OCI-LY1 (cell line): ENCODE results near the gene CHMP3.
A peak's percentile ranks its signal among the peaks of the same experiment; 100 is the strongest.

Experiments
- H2AFZ ChIP-seq: fragments of 200-600 bp; sonication (generic), shearing (Covaris generic); 2 replicates; pipeline ENCODE4 v1.6.0; 2014; ENCODE audit warnings: antibody characterized with exemption, mild to moderate bottlenecking, low read length
- H3F3A ChIP-seq: fragments of 200-600 bp; sonication (generic), shearing (Covaris generic); 2 replicates; pipeline ENCODE4 v1.6.0; 2014; ENCODE audit warnings: mild to moderate bottlenecking, antibody characterized with exemption, low read length, moderate library complexity; ENCODE audit not compliant: insufficient read depth
- H3K27ac ChIP-seq: fragments of 200-600 bp; sonication (generic); 2 replicates; pipeline ENCODE4 v1.5.1; 2014; ENCODE audit warnings: low read length, mixed run types, mild to moderate bottlenecking, low read depth; ENCODE audit not compliant: poor library complexity, severe bottlenecking
- H3K27me3 ChIP-seq: fragments of 200-600 bp; sonication (generic); 2 replicates; pipeline ENCODE4 v1.6.0; 2014; ENCODE audit warnings: antibody characterized with exemption, mild to moderate bottlenecking, low read length, moderate library complexity; ENCODE audit not compliant: insufficient read depth
- H3K36me3 ChIP-seq: fragments of 200-600 bp; sonication (generic); 2 replicates; pipeline ENCODE4 v1.6.1; 2014; ENCODE audit warnings: mild to moderate bottlenecking, antibody characterized with exemption, low read length, moderate library complexity, mixed read lengths; ENCODE audit not compliant: insufficient read depth
- H3K4me1 ChIP-seq: fragments of 200-600 bp; sonication (generic); 2 replicates; pipeline ENCODE4 v1.5.1; 2014; ENCODE audit warnings: mild to moderate bottlenecking, low read length, moderate library complexity; ENCODE audit not compliant: insufficient read depth, severe bottlenecking
- H3K4me2 ChIP-seq: fragments of 200-600 bp; sonication (generic), shearing (Covaris generic); 2 replicates; pipeline ENCODE4 v1.6.1; 2014; ENCODE audit warnings: low read length
- H3K4me3 ChIP-seq: fragments of 200-600 bp; sonication (generic); 2 replicates; pipeline ENCODE4 v1.5.1; 2014; ENCODE audit warnings: low read length, low read depth, mild to moderate bottlenecking, mixed read lengths; ENCODE audit not compliant: poor library complexity, severe bottlenecking
- H3K79me2 ChIP-seq: fragments of 200-600 bp; shearing (Covaris generic); 2 replicates; pipeline ENCODE4 v1.6.1; 2016; ENCODE audit warnings: mixed run types, low read length, mixed read lengths; ENCODE audit not compliant: insufficient read depth
- H3K9ac ChIP-seq: fragments of 200-600 bp; sonication (generic), shearing (Covaris generic); 2 replicates; pipeline ENCODE4 v1.6.1; 2014; ENCODE audit warnings: mild to moderate bottlenecking, low read length, mixed read lengths
- H3K9me2 ChIP-seq: fragments of 200-600 bp; sonication (generic), shearing (Covaris generic); 2 replicates; pipeline ENCODE4 v1.6.1; 2014; ENCODE audit warnings: low read depth, mild to moderate bottlenecking, low read length, mixed read lengths
- H3K9me3 ChIP-seq: fragments of 200-600 bp; shearing (Covaris generic); 2 replicates; pipeline ENCODE4 v1.6.1; 2014; ENCODE audit warnings: low read length, mixed read lengths
- H4K20me1 ChIP-seq: fragments of 200-600 bp; sonication (generic), shearing (Covaris generic); 2 replicates; pipeline ENCODE4 v1.6.0; 2016; ENCODE audit warnings: mild to moderate bottlenecking, low read length; ENCODE audit not compliant: insufficient read depth
- EZH2 ChIP-seq: fragments of 200-600 bp; sonication (generic), shearing (Covaris generic); IDR thresholded peaks from 2 replicates; pipeline ENCODE4 v1.8.0; 2017; ENCODE audit warnings: borderline replicate concordance, mixed run types, mild to moderate bottlenecking, antibody characterized with exemption, low read length, moderate library complexity, mixed read lengths
- TF ChIP-seq, protein P1 (sequence below): fragments of 200-600 bp; sonication (generic), shearing (Covaris generic); IDR thresholded peaks from 2 replicates; pipeline ENCODE4 v1.5.1; 2017; ENCODE audit warnings: mild to moderate bottlenecking, antibody characterized with exemption, low read length, moderate library complexity, mixed read lengths

CHMP3 gene

DNA sequence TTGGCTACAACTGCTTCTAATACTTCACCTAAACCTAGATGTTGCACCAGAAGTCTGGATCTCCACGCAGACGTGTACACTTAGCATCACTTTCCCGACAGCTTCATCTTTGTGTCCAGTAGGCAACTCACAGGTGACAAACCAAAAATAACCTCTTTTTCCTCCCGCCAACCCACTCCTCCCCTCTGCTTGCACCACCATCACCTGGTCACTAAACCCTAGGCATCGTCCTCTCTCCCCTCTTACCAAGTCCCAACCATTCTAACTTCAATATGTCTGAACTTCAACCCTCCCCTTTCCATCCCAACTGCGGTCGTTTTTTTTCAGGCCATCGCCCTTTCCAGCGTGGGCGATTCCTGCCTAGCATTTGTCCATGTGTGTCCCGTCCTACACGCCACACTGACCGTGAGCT lies 413 bp upstream of the CHMP3 start:
- no peaks in the 10 kb centered on the region for H4K20me1 ChIP-seq
- peaks cover 5% of the 10 kb centered on the region for H3K9me3 ChIP-seq
- no peaks in the 10 kb centered on the region for H3F3A ChIP-seq
- peak overlapping the region; percentile 39 for H2AFZ ChIP-seq
- H3K9ac ChIP-seq: peak overlapping the region; percentile 88; the same call in 1 of the 2 replicates
- peak overlapping the region; percentile 91 for H3K27ac ChIP-seq
- peak overlapping the region; percentile 84 for H3K4me3 ChIP-seq
- peak overlapping the region; percentile 92 for H3K4me2 ChIP-seq
- peaks cover 4% of the 10 kb centered on the region; the same call in 1 of the 2 replicates for H3K36me3 ChIP-seq
- TF ChIP-seq EZH2: no peak
- TF ChIP-seq, protein P1, sequence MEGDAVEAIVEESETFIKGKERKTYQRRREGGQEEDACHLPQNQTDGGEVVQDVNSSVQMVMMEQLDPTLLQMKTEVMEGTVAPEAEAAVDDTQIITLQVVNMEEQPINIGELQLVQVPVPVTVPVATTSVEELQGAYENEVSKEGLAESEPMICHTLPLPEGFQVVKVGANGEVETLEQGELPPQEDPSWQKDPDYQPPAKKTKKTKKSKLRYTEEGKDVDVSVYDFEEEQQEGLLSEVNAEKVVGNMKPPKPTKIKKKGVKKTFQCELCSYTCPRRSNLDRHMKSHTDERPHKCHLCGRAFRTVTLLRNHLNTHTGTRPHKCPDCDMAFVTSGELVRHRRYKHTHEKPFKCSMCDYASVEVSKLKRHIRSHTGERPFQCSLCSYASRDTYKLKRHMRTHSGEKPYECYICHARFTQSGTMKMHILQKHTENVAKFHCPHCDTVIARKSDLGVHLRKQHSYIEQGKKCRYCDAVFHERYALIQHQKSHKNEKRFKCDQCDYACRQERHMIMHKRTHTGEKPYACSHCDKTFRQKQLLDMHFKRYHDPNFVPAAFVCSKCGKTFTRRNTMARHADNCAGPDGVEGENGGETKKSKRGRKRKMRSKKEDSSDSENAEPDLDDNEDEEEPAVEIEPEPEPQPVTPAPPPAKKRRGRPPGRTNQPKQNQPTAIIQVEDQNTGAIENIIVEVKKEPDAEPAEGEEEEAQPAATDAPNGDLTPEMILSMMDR: no peak
- peaks cover 21% of the 10 kb centered on the region for H3K4me1 ChIP-seq
- H3K79me2 ChIP-seq: peaks cover 12% of the 10 kb centered on the region
- H3K27me3 ChIP-seq: no peaks in the 10 kb centered on the region
- no peaks in the 10 kb centered on the region for H3K9me2 ChIP-seq

DNA sequence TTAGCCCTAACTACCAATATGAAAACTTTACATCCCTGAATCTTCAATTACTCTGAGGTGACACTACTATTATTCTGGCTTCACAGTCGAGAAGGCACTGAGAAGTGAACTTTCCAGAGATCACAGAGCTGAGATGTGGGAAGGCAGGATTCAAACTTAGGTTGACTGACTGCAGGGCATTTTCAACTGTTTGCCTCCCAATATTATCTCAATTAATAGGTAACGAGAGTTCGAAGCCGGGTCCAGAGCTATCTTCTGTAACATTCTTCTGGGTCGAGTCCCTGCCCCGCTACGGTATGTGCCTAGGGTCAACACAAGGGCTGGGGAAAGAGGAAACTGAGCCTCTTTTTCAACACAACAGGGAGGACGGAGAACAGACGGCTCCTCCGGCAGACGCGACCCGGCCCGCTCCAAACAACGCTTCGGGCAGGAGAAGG lies 740 bp downstream of the CHMP3 start:
- peak overlapping the region; percentile 91 for H3K27ac ChIP-seq

DNA sequence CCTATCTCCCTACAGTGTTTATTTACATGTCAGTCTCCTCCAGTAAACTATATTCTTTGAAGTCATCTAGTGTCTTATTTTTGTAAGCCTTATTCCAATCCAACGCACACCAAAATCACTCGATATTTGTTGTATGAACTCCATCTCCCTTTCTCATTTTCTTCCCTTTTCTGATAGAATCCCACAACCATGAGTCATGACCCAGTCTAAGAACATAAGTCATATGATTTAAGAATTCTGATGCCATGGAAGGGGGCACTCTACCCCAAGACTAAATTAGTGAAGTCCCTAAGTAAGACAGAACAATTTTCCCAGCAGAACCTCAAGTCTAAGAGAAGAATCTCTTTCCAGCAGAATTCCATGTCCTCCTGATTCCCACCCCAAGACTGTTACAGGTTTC lies 5.4 kb downstream of the CHMP3 start:
- H3K9ac ChIP-seq: no peak overlapping the region
- H3K4me3 ChIP-seq: no peak overlapping the region
- TF ChIP-seq EZH2: no peak
- TF ChIP-seq, protein P1: no peak
- H3K4me1 ChIP-seq: peaks cover 13% of the 10 kb centered on the region
- H3K79me2 ChIP-seq: peaks cover 22% of the 10 kb centered on the region
- no peak overlapping the region for H3K27ac ChIP-seq
- H2AFZ ChIP-seq: no peak overlapping the region
- H3K36me3 ChIP-seq: no peaks in the 10 kb centered on the region; the same call in 1 of the 2 replicates
- no peaks in the 10 kb centered on the region for H4K20me1 ChIP-seq
- no peaks in the 10 kb centered on the region for H3K9me2 ChIP-seq
- H3K4me2 ChIP-seq: no peak overlapping the region
- H3F3A ChIP-seq: no peaks in the 10 kb centered on the region
- no peaks in the 10 kb centered on the region for H3K27me3 ChIP-seq
- H3K9me3 ChIP-seq: no peaks in the 10 kb centered on the region

More for the DNA sequence above, 740 bp downstream of the CHMP3 start:
- Histone ChIP-seq H3K36me3 (peaks cover 4% of the 10 kb centered on the region; the same call in 1 of the 2 replicates), H3K9ac (peak overlapping the region; percentile 88), H3K79me2 (peaks cover 13% of the 10 kb centered on the region), H3K9me2 (no peaks in the 10 kb centered on the region), H2AFZ (peak overlapping the region; percentile 17; the same call in 1 of the 2 replicates), H3K4me3 (peak overlapping the region; percentile 84), H3K27me3 (no peaks in the 10 kb centered on the region), H3K9me3 (peaks cover 5% of the 10 kb centered on the region), H3K4me2 (peak overlapping the region; percentile 92), H3F3A (no peaks in the 10 kb centered on the region), H3K4me1 (peaks cover 21% of the 10 kb centered on the region), H4K20me1 (no peaks in the 10 kb centered on the region)
- TF ChIP-seq, protein P1: no peak
- TF ChIP-seq EZH2: no peak
